HG03354 (cell line): ENCODE measurements around the gene AKAP13.
"Not testable (repeated sequence)": the region's sequence is repeated elsewhere in the genome, so short reads cannot be mapped to it uniquely, and the experiment has no call there.

Experiments
- ATAC-seq: cut with Tn5 transposase; IDR thresholded peaks from one replicate; pipeline ENCODE4 v1.9.1; 2021; ENCODE audit warnings: mild to moderate bottlenecking; ENCODE audit not compliant: unreplicated experiment, poor library complexity, severe bottlenecking

Gene AKAP13

GRCh38 chr15:85517086-85517485 is 136.7 kb downstream of the AKAP13 start:
- no peak for ATAC-seq

GRCh38 chr15:85518979-85519761 is 138.8 kb downstream of the AKAP13 start:
- no peak for ATAC-seq

GRCh38 chr15:85520650-85521049 is 140.2 kb downstream of the AKAP13 start:
- no peak for ATAC-seq

- no peak for ATAC-seq
Observed at GRCh38 chr15:85523530-85523929, 143.1 kb downstream of the AKAP13 start.

GRCh38 chr15:85525755-85526154 is 145.4 kb downstream of the AKAP13 start:
- ATAC-seq: no peak

- ATAC-seq: no peak
Observed at GRCh38 chr15:85527895-85528294, 147.5 kb downstream of the AKAP13 start.

- no peak for ATAC-seq
Observed at GRCh38 chr15:85530079-85530478, 149.7 kb downstream of the AKAP13 start.

- ATAC-seq: no peak
Observed at GRCh38 chr15:85531083-85531482, 150.7 kb downstream of the AKAP13 start.

- ATAC-seq: no peak
Observed at GRCh38 chr15:85532689-85533088, 152.3 kb downstream of the AKAP13 start.

- peak; percentile 82 for ATAC-seq
Observed at GRCh38 chr15:85534031-85534430, 153.6 kb downstream of the AKAP13 start.

- not testable (repeated sequence) for ATAC-seq
Observed at GRCh38 chr15:85535533-85536330, 155.3 kb downstream of the AKAP13 start.

- no peak for ATAC-seq
Observed at GRCh38 chr15:85536341-85536740, 155.9 kb downstream of the AKAP13 start.

- no peak for ATAC-seq
Observed at GRCh38 chr15:85539491-85539890, 159.1 kb downstream of the AKAP13 start.

GRCh38 chr15:85540085-85540797 is 159.8 kb downstream of the AKAP13 start:
- ATAC-seq: no peak

GRCh38 chr15:85541744-85542143 is 161.3 kb downstream of the AKAP13 start:
- peak; percentile 78 for ATAC-seq

GRCh38 chr15:85542488-85542887 is 162.1 kb downstream of the AKAP13 start:
- no peak for ATAC-seq

GRCh38 chr15:85542895-85543331 is 162.5 kb downstream of the AKAP13 start:
- ATAC-seq: peak; percentile 38

- no peak for ATAC-seq
Observed at GRCh38 chr15:85543741-85544155, 163.3 kb downstream of the AKAP13 start.

GRCh38 chr15:85545185-85545584 is 164.8 kb downstream of the AKAP13 start:
- ATAC-seq: no peak

GRCh38 chr15:85545752-85546151 is 165.3 kb downstream of the AKAP13 start:
- ATAC-seq: no peak
